ENCODE data around the gene NPB. TPM values are rescaled to one million over a fixed set of nuclear protein-coding genes. Genes with fewer than 3 reads are reported as not detected.

Gene NPB
- total and polyA plus RNA-seq, 4 donors, result 0.15 to 0.92 (median 0.55) TPM

GRCh38 chr17:81909966-81910839 is 8.2 kb downstream of the NPB start (continued):
- TF ChIP-seq ZBTB33 (IDR thresholded peaks at IDR 0.05) (no peak), FOXA1 (IDR thresholded peaks at IDR 0.05) (no peak), CTCF (IDR thresholded peaks at IDR 0.05; ENCODE audit: low read depth, low read length, missing input control) (no peak)

GRCh38 chr17:81910840-81911276 is 8.8 kb downstream of the NPB start:
- Histone ChIP-seq H3K27ac (ENCODE audit: low read depth in 1 of 2, low read length in 2 of 2) (peak overlapping the region; percentile 85 to 86), H3K4me1 (ENCODE audit: control insufficient read depth in 4 of 4, insufficient read depth in 4 of 4, low read length in 3 of 4) (peaks cover 8 to 37% (median 16%) of the 10 kb centered on the region in 4 donors), H3K4me3 (ENCODE audit: low read depth in 1 of 3, low read length in 3 of 3) (peak overlapping the region; percentile 76 to 90 (median 87)), H3K9ac (ENCODE audit: low read depth in 1 of 2, low read length in 2 of 2) (peak overlapping the region; percentile 68 to 72), H3K9me3 (ENCODE audit: control insufficient read depth in 4 of 4, low read length in 3 of 4) (no peaks in the 10 kb centered on the region), H3K36me3 (ENCODE audit: control insufficient read depth in 4 of 4, insufficient read depth in 3 of 4, low read depth in 1 of 4, low read length in 3 of 4) (peaks cover 17 to 52% (median 29%) of the 10 kb centered on the region in 4 donors), H3K27me3 (ENCODE audit: control insufficient read depth in 4 of 4, insufficient read depth in 4 of 4, low read length in 3 of 4) (no peaks in the 10 kb centered on the region)
- TF ChIP-seq RXRA (IDR thresholded peaks at IDR 0.05) (no peak), MAX (IDR thresholded peaks at IDR 0.05) (no peak), GABPA (IDR thresholded peaks at IDR 0.05 in 1 of 2, conservative IDR thresholded peaks at IDR 0.05 in 1 of 2) (no peak), ATF3 (IDR thresholded peaks at IDR 0.05) (no peak), SP1 (IDR thresholded peaks at IDR 0.05) (no peak)
- under 1% methylated on average over 55 of the region's 55 CpGs for WGBS
- no peak for DNase-seq (ENCODE audit: low spot score)

- Histone ChIP-seq H3K4me3 (ENCODE audit: low read depth in 1 of 3, low read length in 3 of 3) (peak within 1 kb of the TSS; percentile 76 to 90 (median 87)), H3K9me3 (ENCODE audit: control insufficient read depth in 4 of 4, low read length in 3 of 4) (no peaks in the 10 kb centered on the region), H3K27ac (ENCODE audit: low read depth in 1 of 2, low read length in 2 of 2) (peak within 1 kb of the TSS; percentile 85 to 86), H3K27me3 (ENCODE audit: control insufficient read depth in 4 of 4, insufficient read depth in 4 of 4, low read length in 3 of 4) (no peaks in the 10 kb centered on the region), H3K4me1 (ENCODE audit: control insufficient read depth in 4 of 4, insufficient read depth in 4 of 4, low read length in 3 of 4) (peaks cover 8 to 37% (median 16%) of the 10 kb centered on the region in 4 donors), H3K36me3 (ENCODE audit: control insufficient read depth in 4 of 4, insufficient read depth in 3 of 4, low read depth in 1 of 4, low read length in 3 of 4) (peaks cover 17 to 50% (median 26%) of the 10 kb centered on the region in 4 donors), H3K9ac (ENCODE audit: low read depth in 1 of 2, low read length in 2 of 2) (peak within 1 kb of the TSS; percentile 68 to 72)
- TF ChIP-seq RAD21 (IDR thresholded peaks at IDR 0.05), result peak in 1 of 2 donors; percentile 41
- TF ChIP-seq SP1 (IDR thresholded peaks at IDR 0.05), result peak; percentile 59
- peak in 1 of 2 donors; percentile 14 for TF ChIP-seq EGR1 (IDR thresholded peaks at IDR 0.05; ENCODE audit: low read depth in 2 of 2)
- TF ChIP-seq YY1 (IDR thresholded peaks at IDR 0.05), result no peak
- no peak for TF ChIP-seq RXRA (IDR thresholded peaks at IDR 0.05)
- DNase-seq (ENCODE audit: low spot score), result peak; percentile 93
- WGBS, result 3% methylated on average over 84 of the region's 84 CpGs
Observed at GRCh38 chr17:81911277-81911961, 9.4 kb downstream of the NPB start, which contains the start of gene PCYT2. Gene PCYT2, minus strand, starts transcription at chr17:81911399. Its CDS starts 44 bp downstream, at chr17:81911355.

Data from liver (tissue), 9 donors.